Retina (tissue), 1 donor: ENCODE data around the gene GALNT2.

ENCODE experiments used
- DNase-seq: peaks from one replicate; pipeline ENCODE4 v3.0.0-alpha.2; 2016

The GALNT2 gene

DNA sequence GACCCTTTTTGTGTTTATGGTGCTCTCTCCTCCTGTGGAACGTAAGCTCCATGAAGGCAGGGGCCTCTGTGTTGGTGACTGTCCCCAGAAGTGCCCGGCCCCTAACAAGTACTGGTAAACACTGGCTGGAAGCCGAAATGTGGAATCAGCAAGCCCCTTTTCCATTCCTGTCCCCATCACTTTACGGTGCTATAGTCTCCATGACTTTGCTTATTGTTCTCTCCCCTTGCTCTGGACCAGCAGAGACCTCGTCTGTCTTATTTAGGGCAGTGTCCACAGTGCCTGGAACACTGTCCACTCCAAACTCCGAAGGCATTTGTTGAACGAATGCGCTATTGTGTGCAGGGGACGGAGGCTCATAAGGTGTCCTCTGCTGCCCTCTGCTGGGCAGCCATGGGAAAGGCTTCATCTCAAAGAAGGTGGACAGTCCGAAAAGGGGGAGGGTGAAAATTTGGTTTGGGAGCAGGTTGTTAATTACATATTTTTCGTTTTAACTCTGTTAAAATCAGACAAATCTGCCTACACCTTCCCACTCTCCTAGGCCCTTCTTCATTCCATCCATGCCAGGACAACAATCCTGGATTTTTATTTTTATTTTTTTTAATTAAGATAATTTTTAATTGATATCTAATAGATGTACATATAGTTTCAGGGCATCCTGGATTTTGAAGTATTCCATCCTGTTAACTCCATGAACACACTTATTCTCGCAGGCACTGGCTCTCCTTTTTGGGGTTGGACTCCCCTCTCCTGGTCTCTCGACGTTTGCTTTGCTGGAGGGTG lies 243.5 kb downstream of the GALNT2 start:
- DNase-seq, result peak; percentile 82

DNA sequence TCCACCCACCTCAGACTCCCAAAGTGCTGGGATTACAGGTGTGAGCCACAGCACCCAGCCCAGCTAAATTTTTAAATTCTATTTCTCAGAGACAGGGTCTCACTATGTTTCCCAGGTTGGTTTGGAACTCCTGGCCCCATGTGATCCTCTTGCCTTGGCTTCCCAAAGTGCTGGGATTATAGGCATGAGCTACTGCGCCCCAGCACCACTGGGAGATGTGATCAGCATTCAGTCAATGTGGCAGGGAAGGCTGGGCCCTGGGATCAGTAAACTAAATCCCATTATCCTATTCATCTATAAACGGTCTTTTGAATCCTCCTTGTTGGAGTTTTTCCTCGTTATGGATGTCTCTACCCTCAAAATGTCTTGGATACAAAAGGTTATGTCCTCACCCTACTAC lies 245.6 kb downstream of the GALNT2 start:
- no peak for DNase-seq

DNA sequence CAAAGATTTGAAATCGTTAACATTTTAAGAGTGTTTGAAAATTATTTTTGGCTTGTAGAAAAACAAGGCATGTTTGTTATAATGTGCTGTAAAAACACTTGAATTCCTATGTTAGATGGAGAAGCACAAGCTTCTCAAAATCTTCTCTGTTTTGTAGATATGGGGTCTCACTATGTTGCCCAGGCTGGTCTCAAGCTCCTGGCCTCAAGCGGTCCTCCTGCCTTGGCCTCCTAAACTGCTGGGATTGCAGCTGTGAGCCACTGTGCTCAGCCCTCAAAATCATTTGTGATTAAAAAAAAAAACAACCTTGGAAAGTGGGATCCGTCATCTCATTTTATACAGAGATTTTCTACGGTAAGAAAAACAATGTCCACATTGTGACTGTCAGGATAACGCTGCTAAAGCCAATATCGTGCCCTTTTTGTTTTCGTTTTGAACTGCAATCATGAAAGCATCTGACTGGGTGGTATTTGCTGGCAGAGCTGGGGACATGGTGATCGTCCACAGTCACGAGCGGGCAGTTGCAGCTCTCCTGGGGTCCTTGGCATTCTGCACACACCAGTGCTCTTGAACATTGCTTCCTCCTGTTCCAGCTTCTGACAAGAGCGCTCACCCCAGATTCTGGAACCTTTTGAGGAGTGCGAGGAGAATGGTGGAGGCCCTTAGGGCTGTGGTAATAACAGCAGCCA lies 246.6 kb downstream of the GALNT2 start:
- DNase-seq, result no peak

- no peak for DNase-seq
Measured at GRCh38 chr1:230314142-230314470, 247.1 kb downstream of the GALNT2 start.

- no peak for DNase-seq
Measured at GRCh38 chr1:230315099-230315498, 248.1 kb downstream of the GALNT2 start.

DNA sequence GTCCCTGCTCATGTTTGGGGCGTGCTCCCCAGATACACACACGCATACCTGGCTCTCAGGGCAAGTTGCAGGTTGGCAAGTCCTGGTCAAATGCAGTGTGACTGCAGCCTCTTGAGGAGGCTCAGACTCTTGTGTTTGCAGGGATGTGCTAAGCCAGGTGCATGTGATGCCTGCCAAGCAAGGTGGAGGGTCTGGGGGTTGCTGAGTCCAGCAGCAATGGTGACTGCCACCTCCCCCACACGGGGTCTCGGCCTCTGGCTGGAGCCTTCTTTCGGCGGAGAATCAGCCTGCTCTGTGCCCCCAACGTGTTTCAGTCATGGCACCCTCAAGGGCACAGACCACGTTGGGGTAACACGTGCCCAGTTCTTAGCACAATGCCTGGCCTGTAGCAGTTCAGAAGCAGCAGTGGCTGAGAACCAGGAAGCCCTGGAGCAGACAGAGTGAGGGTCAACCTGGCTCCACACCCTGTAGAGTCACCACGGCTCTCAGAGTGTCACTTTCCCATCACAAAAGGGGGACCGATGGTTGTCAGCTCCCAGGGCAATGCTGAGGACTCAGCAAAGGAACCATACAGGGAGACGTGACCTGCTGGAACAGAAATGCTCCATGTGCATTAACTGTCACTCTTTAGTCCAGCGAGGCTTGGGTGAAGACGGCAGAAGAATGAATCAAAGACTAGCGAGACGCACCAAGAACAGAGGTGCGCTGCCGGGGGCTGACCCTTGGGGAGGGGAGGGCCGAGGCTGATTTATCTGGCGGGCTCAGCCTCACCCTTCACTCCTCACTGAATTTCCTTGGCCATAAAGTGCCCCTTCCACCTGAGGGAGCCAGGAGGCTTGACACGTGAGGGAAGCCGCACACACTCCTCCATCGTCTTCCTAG lies 250.1 kb downstream of the GALNT2 start:
- DNase-seq, result no peak

DNA sequence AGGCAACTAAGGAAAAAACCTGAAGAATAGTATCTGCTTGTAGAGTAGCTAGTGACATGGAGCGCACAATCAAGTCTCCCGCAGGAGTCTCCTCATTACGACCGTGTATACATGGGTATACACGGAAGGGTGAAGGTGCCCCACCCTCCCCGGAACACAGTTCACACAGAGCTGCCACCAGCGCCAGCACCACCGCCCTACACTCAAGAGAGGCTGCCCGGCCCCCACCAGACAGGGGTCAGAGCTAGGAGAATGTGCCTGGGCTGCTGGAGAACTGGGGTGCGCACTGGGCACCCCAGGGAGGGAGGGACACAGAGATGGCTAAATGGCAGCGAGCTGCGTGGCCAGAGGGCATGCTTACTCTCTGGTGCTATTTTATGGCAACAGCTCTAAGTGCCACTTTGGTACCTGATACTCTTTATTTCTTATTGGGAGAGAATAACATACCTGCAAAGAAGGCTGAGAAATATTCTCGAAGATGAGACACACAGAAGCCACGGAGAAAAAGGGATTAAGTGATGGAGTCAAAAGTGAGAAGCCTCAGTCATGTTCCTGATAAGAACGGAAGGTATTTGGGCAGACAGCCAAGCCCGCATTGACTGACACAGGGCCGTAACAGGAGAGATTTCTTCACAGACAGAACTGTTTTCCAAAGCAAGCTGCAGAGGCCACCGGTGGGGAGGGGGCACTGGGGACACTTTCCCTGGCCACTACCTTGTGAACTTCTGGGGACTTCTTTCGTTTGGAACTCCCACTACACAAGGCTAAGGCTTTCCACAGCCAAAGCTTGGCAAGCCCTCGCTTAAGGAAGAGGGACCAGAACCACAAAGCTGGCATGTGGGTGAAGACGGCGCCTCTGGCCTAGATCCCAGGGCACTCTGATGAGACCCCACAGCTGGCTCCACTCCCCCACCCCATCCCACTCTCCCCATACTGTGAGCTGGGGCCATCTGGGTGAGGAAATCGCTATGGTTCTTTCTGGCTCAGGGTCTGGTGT lies 251.1 kb downstream of the GALNT2 start:
- no peak for DNase-seq

DNA sequence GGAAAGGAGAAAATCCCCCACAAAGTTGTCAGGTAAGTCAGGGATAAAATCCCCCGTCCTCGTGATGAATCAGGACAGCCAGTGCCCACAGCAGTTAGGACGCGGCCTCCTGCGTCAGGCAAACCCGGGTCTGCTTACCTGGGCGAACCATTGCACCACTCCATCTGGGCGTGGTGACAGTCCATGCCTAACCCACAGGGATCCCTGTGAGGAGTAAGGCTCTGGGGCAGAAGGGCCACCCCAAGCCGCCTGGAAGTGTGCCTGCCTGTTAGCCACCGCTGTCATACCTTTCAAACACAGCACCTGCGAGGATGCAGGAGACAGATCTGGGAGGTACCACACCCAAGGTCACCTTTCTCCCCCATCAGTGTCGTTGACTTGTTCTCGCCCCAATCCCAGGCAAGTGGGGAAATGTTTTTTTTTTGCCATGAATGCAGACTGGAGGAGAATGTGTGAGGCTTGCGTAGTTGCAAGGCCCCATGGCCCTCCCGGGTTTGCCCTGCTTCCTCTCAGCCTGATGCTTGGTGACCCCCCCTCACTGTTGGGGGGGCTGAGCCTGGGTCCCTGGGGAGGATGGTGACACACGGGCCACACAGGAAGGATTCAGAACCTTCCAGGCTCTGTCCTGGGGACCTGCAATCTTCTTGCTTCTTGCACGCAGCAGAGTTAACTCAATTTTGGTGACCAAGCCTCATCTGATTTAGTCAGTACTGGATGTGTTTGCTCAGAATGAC lies 252.1 kb downstream of the GALNT2 start:
- no peak for DNase-seq

DNA sequence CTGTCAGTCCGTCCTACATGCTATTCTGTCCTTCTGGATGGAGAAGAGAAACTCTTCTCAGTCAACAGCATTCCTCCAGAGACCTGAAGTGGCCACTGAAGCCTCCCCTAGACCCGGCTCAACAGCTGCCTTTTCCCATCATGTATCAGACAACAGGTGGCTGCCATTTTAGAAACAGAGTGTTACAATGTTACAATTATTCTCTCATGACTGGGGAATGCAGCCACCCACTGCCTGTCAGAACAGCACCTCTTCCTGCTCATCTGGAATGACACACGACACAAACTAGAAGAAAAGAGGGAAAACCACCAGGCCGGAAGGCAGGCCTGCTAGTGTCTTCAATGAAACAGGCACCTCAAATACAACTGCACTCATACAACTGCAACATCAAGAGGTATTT lies 253.8 kb downstream of the GALNT2 start:
- no peak for DNase-seq

DNA sequence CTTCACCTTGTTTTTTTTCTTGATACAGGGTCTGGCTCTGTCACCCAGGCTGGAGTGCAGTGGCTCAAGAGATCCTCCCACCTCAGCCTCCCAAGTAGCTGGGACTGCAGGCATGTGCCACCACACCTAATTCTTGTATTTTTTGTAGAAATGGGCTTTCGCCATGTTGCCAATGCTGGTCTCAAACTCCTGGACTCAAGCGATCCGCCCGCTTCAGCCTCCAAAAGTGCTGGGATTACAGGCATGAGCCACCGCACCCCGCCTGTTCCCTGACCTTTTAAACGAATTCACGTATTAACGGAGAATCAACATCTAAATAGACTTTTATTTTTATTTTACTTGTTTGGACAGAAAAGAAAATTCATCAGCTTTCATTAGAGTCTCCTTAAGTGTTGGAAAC lies 254.3 kb downstream of the GALNT2 start:
- DNase-seq, result no peak

DNA sequence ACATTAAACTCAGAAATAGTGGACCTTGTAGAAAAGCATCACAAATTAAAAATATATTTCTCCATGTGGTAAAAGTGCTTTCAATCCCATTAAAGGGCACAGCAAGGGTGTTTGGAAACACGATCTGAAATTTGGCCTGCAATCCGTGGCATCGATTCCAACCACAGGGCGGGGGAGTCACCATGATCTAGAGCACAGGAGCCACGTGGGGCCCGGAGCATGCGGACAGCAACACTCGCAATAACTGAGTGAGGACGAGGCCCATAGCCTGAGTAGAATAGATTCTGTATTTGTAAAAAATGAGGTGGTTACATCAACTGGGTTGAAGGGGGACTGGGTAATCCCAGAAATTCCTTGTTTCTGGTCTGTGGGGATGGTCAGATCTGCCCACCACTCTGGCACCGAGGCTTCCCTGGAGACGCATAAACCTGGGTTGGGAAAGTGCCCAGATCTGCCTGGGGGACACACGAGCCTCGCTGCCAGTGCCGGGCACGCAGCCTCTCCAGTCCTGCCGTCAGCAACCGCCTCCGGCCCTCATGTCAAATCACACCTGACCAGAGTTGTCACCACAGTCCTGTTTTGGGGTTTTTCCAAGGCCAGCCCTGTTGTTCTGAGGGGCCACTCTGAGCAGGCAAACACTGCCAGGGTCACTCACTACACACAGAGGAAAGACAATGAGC lies 254.8 kb downstream of the GALNT2 start:
- no peak for DNase-seq

GRCh38 chr1:230322421-230322756 lies 255.4 kb downstream of the GALNT2 start:
- no peak for DNase-seq

- DNase-seq, result no peak
Measured at GRCh38 chr1:230322967-230323547, 256.0 kb downstream of the GALNT2 start.

DNA sequence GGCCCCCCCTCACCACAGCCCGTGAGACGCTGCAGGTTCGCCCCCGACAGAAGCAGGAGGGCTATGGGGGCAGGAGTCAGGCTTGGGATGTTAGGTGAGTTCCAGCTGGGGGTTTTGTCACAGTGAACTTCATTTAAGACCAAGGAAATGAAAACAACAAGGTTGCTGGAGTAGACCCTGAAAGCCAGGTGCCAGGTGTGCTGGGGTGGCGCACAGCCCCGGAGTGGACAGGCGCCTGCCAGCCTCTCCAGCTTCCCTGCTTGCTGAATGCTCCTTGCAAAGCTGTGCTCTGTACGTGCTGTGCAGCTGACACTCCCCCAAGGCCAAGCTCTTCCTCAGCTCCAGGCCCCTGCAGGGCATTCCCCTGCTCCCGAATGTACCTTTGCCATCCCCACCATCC lies 256.6 kb downstream of the GALNT2 start:
- no peak for DNase-seq

DNA sequence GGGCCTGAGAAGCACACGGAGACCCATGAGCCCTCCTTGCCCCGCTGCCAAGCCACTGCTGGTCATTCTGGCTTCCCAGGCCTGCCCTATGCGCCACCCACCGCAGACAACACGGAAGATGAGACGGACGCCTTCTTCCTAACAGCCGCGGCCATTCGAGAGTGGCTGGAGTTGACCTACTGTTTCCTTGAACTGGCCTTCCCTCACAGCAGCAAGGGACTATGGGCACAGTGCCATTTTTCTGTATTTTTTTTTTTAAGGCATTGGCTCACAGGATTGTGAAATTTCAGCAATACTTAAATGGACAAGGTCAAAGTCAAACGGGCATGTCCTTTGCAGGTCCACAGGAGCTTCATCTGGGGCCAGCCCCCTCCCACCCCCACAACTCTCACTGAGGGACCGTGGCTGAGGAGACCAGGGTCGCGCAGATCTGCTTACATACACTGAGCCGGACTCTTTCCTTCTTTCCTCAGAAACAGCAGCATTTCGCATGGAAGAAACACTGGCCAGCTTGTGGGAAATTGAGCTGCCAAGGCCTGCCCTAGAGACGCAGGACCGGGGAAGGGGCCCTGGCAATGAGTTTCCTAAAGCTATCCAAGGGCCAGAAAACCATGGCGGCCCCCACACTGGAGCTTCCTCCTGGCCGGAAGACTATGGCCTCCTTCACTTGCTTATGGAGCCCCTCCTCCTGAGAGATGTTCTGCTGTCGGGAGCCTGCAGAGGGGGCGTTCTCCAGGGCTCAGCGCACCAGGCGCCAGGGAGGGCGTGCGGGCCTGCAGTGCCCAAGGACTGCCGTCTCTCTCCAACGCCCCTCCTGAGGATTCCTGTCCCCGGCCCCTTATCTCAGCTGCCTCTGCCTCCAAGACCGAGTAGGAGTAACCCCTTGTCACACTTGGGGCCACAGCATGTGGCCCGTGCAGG lies 260.2 kb downstream of the GALNT2 start:
- no peak for DNase-seq

- DNase-seq, result no peak
Measured at GRCh38 chr1:230327892-230328284, 260.9 kb downstream of the GALNT2 start.

DNA sequence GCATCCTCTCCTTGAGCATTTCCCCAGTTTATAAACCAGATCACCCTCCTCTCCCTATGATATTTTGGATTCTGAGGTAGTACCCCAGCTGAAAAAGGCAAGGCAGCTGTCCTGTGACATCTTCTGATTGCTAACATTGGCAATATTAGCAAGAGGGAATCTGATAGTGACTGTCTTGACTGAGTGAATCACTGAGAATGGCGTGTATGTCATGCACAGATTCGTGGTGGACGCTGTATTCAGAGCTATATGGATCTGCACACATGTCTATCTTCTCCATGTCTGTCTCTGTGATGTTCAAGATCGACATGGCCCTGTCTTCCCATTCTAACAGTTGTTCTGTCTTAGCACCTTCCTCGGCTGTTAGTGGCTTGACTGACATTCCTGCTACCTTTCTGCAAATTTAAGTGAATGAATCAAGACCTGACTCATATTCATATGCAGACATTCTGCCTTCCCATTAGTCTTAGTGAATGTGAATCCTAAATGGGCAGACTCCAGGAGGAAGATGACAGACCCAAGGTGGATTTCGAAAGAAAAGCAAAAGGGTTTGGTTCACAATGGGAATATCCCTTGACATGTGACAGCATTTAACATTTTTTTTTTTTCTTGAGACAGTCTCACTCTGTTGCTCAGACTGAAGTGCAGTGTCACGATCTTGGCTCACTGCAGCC lies 261.4 kb downstream of the GALNT2 start:
- DNase-seq, result no peak

DNA sequence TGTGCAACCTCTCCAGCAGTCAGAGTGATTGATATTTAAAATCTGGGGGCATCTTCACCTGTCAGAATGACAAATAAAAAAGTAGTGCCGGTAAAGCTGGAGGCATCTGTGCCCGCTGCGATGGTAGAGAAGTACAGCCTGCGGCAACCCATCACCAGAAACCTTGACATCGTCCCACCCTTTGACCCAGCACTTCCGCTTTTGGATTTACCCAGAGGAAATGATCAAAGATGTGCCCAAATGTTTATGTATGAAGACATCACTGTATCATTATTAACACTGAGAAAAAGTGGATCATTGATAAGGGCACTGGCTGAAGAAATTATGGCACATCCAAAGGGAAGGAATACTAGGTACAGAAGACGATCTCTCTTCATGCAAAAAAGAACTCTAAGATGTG lies 263.1 kb downstream of the GALNT2 start:
- DNase-seq, result no peak
